IPS DF 19.7 (cell line): ENCODE data around the gene IGF2R.

Source experiments
- DNase-seq: peaks from one replicate; pipeline ENCODE4 v3.0.0-alpha.2; 2013; ENCODE audit warnings: low read depth, low spot score

The IGF2R gene

GRCh38 chr6:160022793-160023192 is 53.9 kb downstream of the IGF2R start:
- DNase-seq: no peak

- DNase-seq: no peak
Observed at GRCh38 chr6:160024152-160024551, 55.3 kb downstream of the IGF2R start.

GRCh38 chr6:160027076-160027475 is 58.2 kb downstream of the IGF2R start:
- no peak for DNase-seq

- no peak for DNase-seq
Observed at GRCh38 chr6:160027931-160028330, 59.0 kb downstream of the IGF2R start.

- no peak for DNase-seq
Observed at GRCh38 chr6:160028487-160029275, 59.8 kb downstream of the IGF2R start.

GRCh38 chr6:160029525-160029924 is 60.6 kb downstream of the IGF2R start:
- no peak for DNase-seq

GRCh38 chr6:160030103-160030502 is 61.2 kb downstream of the IGF2R start:
- DNase-seq: no peak

- DNase-seq: no peak
Observed at GRCh38 chr6:160031442-160031841, 62.6 kb downstream of the IGF2R start.

- DNase-seq: no peak
Observed at GRCh38 chr6:160031871-160032270, 63.0 kb downstream of the IGF2R start.

- DNase-seq: no peak
Observed at GRCh38 chr6:160032538-160032937, 63.7 kb downstream of the IGF2R start.

- DNase-seq: no peak
Observed at GRCh38 chr6:160034036-160034930, 65.4 kb downstream of the IGF2R start.

GRCh38 chr6:160035241-160035640 is 66.4 kb downstream of the IGF2R start:
- no peak for DNase-seq

GRCh38 chr6:160035693-160036330 is 66.9 kb downstream of the IGF2R start:
- DNase-seq: no peak

GRCh38 chr6:160036331-160036695 is 67.4 kb downstream of the IGF2R start:
- no peak for DNase-seq

GRCh38 chr6:160036790-160037206 is 67.9 kb downstream of the IGF2R start:
- DNase-seq: no peak

GRCh38 chr6:160038479-160038878 is 69.6 kb downstream of the IGF2R start:
- no peak for DNase-seq

- DNase-seq: no peak
Observed at GRCh38 chr6:160039441-160039840, 70.6 kb downstream of the IGF2R start.

GRCh38 chr6:160040055-160040454 is 71.2 kb downstream of the IGF2R start:
- DNase-seq: no peak

GRCh38 chr6:160040527-160041264 is 71.8 kb downstream of the IGF2R start:
- DNase-seq: no peak

- DNase-seq: no peak
Observed at GRCh38 chr6:160041608-160042007, 72.7 kb downstream of the IGF2R start.

- no peak for DNase-seq
Observed at GRCh38 chr6:160042014-160042773, 73.3 kb downstream of the IGF2R start.
